CD4-positive, alpha-beta T cell treated with Interleukin-17A for 1 hour (primary cell): ENCODE results near the gene ZNF467.

Experiments
- DNase-seq: peaks from one replicate; pipeline ENCODE4 v3.0.0-alpha.2; 2020

The ZNF467 gene

DNA sequence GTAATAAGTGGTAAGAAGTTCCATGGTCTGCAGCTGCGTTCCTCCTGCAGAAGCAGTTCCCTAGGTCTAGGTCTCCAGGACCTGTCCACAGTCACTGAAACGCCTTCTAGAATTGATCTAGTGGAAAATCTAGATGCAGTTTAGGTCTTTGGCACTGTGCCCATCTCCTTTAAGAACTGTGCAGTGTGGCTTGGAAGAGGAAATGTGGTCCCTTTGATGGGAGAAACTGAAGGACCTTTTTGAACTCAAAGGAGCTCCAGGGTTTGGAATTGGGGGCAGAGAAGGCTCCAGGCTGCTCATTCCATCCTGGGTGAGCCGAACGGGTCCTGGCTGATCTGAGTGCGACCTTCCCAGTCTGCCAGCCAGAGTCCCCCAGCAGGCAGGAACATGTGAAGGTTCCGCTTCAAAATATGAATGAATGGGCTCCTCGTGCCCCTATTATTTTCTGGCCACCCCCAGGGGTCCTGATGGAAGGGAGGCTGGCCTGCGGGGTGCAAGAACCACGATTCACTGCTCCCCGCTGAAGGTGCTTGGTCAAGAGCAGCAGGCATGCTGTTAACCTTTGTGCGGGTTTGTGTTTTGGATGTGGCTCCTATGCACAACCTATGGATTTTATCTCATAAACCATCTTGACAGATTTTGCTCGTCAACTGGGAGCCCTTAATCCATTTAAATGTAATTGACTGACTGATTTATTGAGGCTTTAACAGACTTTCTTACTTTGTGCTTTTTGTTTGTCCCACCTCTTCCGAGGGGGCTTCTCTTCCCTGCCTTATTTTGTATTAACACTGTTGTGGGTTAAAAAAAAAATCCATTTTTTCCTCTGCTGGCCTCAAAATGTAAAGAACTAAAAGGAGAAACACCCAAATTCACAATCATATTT lies 36.7 kb downstream of the ZNF467 start:
- no peak for DNase-seq

DNA sequence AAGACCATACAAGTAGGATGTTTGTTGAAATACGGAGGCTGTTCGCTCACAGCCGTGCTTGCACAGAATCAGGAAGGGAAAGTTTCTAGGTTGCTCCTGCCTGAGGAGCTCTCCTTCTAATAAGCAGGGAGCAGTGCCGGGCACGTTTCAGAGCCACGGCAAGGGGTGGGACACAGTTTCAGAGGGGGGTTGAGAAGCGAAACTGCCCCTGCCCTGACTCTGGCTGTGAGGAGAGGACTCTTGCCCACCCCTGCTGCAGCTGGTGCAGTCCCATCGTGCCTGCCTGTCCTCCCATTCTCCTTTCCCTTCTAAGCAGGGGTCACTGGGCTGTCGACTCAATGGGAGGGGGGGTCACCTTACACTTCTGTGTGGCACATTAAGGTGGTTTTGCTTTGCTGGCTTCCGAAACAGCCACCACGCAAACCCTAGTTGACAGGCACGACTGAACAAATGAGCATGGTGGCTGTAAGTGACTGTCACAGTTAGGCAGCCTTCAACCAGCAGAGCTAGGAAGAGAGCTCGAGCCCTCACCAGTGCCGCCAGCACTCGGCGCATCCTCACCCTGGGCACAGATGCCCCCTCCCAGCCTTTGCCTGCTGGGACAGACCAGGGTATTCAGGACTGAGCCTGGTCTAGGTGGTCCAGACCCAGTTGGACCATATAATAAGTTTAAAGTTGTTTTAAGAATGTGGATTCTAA lies 37.5 kb downstream of the ZNF467 start:
- DNase-seq: no peak

DNA sequence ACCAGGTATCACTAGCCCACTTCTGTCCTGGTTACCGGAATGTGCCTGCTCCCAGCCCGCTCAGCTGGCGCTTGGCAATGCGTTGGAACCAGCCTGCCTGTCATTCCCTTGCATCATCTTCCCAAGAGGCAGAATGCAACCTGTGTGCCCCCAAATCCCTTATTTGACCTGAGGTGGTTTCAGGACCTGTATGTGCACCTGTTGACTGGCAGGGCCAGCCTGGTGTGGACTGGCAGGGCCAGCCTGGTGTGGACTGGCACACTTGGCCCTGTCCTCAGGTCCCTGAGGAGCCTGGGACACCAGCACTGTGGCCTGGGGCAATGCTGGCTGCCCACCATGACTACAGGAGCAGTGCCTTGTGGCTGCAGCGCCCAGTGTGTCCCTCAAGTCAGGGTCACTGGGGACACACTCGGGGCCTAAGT lies 38.2 kb downstream of the ZNF467 start:
- DNase-seq: no peak

DNA sequence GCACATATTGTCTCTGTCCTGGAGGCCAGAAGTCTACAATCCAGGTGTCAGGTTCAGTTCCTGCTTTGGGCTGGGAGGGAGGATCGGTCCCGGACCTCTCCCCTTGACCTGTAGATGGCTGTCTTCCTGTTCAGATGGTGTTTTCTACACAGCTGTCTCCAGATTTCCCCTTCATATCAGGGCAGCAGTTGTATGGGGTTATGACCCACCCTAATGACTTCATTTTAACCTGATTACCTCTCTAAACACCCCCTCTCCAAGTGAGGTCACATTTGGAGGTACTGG lies 38.7 kb downstream of the ZNF467 start:
- no peak for DNase-seq

DNA sequence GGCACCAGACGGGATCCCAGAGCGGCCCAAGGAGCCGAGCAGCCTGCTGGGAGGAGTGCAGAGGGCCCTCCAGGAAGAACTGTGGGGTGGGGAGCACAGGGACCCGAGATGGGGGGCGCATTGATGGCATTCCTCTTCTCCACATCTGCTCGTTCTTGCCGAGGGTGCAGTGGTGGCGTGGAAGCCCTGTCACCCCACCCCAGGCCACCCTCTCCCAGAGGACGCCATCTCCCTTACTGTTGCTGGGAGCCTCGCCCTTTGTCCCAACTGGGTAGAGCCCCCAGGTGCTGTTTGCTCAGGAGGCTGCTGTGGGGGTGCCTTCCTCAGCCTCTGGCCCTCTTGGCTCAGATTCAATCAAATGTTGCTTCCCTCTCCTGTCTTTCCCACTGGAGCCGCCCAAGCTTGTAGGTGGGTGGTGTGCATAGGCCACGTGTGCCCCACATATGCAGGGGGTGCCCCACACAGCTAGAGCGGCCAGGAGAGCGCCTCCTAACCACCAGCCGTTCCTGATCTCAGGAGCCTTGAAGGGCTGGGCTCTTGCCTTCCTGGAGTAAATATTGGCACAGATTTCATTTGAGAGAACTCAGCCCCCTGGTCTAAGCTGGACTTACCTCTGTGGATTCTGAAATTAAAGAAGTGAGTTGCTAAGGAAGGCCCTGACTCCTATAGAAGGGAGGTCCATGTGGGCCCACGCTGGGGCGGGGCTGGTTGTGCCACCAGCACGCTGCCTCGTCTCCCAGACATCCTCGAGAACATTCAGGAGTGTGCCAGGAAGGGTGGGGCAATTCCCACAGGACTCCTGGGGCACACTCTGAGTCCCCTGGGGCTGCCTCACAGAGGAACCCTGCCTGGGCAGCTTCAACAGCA lies 39.2 kb downstream of the ZNF467 start:
- no peak for DNase-seq

DNA sequence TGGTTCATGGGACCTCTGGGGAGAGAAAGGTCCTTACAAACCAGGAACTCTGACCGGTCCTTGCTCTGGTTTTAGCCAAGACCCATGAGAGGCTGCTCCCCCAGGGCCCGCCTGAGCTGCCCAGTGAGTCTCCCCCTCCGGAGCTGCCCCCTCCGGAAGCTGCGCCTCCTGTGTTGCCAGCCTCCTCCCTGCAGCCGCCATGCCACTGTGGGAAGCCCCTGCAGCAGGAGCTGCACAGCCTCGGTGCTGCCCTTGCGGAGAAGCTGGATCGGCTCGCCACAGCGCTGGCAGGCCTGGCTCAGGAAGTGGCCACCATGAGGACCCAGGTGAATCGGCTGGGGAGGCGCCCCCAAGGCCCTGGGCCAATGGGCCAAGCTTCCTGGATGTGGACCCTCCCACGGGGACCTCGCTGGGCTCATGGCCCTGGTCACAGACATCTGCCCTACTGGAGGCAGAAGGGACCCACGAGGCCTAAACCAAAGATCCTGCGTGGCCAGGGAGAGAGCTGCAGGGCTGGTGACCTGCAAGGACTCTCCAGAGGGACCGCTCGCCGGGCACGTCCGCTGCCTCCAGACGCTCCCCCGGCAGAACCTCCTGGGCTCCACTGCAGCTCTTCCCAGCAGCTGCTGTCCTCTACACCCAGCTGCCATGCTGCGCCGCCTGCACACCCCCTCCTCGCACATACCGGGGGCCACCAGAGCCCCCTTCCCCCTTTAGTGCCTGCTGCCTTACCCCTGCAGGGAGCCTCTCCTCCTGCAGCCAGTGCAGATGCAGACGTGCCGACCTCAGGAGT lies 40.1 kb downstream of the ZNF467 start:
- DNase-seq: no peak

DNA sequence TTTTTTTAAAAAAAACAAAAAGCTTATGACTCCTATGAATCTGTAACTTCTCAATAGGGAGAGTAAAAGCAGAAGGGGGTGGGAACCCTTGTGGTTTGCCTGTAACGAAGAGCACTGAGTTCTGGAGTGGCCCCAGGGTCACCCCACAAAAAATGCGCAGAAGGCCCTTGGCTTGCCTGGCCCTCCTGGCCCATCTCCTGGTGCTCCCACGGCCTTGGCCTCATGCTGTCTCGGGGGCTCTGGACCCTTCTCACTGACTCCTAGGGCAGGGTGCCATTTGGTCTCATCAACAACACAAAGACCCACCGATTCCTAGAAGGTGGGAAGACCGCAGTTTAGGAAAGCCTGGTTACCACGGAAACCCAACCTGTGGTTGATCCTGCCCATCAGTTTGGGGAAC lies 40.8 kb downstream of the ZNF467 start:
- no peak for DNase-seq

DNA sequence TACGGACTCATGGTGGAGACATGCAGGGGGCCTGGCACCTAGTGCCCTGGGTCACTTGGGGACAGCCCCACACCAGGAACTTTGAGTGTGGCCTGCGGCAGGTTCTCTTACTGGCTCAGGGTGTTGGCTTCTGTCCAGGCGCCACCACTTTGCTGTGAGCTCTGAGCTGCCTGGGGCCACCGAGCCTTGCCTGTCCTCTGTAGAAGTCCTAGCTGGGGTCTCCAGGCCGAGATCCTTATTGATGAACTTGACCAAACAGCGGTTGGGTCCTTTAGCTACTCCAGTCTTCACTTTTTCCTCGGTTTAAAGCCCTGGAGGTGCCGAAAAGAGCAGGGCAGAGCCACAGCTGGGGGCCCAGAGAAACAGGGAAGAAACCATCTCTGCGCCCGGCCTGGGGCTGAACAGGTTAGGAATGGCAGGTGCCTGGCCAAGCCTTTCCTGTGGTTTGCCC lies 41.3 kb downstream of the ZNF467 start:
- no peak for DNase-seq

DNA sequence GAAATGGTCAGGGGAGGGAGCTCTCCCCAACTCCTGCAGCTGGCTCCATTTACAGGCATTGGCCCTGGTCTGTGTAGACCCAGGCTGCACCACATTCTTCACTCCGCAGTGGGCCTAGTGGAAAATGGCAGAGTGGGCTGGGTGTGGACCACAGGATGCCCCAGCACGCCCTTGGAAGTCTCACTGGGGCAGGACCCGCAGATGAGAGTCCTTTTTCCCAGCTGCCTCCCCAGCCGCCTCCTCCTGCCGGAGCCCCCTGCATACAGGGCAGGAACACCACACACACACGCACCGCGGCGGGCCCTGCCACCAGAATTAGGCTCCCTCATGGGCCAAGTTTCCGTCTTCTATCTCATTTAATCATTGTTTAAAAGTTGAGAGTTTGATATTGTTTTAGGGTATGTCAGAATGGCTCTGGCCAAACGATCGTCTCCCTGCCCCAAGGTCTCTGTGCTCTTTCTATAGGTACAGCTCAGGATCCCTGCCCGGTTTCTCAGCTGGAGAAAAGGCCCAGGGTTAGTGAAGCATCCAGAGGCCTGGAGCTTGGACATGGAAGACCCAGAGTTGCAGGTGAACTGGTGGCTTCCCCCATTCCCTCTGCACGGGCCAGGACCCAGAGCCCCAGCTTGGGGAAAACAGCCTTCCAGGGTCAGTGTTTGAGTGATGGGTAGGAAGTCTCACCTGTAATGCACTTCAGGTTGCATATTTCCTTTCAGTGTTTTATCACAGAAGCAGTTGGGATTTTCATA lies 42.0 kb downstream of the ZNF467 start:
- no peak for DNase-seq

DNA sequence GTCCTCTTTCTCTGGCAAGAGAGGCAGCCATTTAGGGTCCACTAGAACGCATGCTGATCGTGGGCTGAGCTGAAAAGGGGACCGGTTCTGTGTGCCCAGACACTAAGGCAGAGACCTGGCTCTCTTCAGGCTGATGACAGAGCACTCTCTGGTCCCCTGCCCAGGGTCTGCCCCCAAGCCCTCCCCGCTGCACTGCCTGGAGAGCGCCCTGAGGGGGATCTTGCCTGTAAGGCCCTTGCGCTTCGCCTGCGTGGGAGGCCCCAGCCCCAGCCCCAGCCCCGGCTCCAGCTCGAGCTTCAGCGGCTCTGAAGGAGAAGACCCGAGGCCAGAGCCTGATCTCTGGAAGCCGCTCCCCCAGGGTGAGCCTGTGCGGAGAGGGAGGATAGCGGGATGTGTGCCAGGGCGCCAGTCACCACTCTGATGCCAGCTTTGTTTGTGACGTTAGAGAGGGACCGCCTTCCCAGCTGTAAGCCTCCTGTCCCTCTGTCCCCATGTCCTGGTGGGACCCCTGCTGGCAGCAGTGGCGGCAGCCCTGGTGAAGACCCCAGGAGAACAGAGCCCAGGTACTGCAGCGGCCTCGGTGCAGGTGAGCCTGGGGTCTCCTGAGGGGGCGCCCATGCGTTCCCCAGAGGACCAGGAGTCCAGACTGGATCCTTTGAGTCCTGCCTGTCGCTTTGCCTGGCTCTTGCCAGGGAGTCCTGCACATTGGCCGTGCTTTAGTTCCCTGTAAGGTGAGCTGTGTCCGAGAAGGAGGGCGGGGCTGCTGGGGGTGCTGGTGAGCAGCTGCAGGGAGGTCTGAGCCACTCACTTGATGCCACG lies 43.2 kb downstream of the ZNF467 start:
- no peak for DNase-seq

DNA sequence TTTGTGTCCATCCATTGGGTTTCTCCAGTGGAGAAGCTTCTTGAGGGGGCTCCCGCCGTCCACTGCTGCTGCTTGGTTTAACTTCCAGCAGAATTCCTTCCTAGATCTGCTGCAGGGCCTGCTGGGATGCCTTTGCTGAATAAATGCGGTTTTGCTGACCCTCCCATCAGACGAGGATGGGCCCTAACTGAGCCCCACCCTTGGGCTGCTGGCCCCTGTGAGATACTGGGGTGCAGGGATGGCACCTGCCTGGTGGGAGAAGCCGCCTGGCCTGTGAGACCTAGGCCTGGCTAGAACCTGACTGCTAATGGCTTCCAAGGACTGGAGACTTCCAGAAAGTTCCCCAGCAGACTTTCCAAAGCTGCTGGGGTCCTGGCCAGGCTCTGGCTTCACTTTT lies 43.8 kb downstream of the ZNF467 start:
- DNase-seq: no peak

DNA sequence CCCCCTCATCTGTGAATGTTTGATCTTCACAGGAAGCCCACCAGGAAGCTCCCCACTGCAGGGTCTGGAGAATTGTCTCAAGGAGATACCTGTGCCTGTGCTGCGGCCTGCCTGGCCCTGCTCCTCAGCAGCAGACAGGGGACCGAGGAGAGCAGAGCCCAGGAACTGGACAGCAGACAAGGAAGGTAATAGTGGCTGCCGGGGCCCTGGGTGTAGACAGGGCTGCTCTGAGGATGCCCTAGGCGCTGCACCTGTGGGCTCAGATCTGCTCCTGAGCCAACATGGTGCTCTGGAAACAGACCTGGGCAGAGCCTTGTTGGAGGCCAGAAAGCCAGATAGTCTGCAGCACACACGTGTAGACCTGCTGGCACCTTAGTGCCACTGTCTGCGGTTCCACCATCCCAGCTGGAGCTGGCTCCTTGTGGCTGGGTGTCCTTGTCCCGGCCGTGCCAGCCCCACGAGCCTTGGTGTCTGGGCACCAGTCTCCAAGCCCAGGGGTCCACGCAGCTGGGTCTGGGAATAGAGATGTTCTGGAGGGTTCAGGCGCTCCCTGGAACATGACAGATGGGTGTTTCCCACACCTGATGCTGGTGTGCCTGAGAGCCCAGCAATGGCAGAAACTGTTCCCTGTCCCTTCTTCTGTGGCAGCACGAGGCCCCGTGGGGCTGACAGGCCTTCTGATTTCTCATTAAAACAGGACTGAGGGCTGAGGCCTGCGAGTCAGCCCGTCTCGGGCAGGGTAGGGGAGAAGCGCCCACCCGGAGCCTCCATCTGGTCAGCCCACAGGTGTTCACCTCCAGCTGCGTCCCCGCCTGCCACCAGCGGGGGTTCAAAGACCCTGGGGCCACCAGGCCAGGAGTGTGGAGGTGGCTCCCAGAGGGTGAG lies 44.7 kb downstream of the ZNF467 start:
- no peak for DNase-seq

DNA sequence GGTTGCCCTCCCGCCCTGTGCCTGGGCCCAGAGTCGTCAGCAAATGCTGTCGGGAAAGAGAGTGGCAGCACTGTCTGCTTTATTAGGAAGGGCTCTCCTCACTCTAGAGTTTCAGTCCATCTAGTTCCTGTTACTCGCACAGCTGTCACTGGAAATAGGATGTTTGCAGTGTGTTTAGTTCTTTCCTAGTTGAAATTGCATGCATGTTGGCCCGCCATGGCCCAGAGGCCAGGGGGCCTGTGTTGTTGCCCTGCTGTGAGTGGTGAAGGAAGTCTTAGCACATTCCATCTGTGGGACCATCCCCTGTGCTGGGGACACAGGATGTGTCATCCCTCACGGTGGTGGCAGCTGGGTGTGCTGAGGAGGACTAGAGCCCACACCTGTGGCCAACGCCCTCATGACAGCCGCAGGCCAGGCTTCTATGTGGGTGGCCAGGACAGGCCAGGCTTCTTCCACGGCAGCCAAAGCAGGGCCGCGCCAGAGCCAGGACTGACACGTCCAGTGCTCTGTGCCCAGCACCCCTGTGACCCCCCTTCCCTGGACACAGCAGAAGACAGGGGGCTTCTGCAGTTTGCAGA lies 45.4 kb downstream of the ZNF467 start:
- no peak for DNase-seq

DNA sequence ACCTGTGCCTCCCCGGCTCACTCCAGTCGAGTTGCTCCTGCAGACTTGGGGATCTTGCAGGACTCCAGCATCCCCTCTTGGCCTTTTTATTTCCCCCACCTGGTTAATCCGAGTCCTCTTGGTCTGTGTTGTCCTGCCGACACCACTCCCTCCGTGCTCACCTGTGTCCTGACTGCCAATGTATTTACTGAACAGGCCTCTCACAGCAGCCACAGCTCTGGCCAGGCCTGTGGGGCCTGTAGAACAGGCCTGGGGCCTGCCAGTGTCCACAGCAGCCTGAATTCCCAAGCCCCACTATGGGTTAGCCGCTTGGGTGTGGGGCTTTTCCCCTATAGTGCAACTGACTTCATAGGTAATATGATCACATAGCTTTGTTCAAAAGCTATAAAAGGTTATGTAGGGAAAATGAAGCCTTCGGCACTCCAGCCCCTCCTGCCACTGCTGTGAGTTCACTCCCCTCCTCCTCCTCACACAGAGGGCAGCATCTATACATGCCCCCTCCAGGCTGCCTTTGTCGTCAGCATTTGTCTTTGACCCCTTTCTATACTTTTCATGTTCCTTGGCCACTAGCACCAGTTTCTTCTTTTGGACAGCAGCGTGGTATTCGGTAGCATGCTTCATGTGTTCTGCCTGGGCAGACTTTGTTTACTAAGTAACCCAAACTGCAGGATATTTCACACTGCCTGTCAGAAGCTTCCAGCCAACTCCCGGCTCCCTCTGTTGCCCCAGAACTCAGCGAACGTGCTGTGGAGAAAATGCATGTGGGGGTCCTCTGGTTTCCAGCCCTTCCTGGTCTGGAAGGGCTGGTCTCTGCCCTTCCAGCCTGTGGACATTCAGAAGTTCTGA lies 46.1 kb downstream of the ZNF467 start:
- no peak for DNase-seq

DNA sequence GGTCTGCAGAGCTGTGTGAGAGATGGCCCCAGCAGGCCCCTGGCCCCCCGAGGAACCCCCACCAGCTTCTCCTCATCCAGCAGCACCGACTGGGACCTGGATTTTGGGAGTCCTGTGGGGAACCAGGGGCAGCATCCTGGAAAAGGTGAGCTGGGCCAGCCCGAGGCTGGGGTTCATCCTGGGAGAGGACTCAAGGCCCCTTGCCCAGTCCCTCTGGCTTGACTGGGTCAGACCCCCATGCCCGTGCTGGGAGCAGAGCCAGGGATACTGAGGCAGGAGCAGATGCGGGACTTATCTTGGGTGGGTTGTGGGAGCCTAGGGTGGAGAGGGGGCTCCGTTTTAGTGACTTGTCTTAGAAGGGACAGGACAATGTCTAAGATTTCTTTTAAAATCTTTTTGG lies 47.5 kb downstream of the ZNF467 start:
- DNase-seq: no peak

DNA sequence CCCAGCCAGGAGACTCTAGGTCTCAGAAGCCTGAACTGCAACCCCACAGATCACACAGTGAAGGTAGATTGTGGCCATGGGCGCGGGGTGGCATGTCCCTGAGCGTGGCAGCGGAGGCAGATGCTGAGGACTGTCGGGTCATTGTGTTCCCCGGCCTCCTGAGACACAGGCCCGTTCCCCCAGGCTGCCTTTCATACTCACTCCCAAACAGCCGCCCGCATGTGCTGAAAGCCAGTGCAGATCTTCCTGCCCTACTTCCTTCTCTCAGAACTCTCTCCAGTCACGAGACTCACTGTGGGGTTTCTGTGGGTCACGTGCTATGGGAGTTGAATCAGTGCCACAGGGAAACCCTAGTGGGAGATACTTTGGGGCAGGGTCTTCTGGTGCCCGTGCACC lies 48.0 kb downstream of the ZNF467 start:
- no peak for DNase-seq

DNA sequence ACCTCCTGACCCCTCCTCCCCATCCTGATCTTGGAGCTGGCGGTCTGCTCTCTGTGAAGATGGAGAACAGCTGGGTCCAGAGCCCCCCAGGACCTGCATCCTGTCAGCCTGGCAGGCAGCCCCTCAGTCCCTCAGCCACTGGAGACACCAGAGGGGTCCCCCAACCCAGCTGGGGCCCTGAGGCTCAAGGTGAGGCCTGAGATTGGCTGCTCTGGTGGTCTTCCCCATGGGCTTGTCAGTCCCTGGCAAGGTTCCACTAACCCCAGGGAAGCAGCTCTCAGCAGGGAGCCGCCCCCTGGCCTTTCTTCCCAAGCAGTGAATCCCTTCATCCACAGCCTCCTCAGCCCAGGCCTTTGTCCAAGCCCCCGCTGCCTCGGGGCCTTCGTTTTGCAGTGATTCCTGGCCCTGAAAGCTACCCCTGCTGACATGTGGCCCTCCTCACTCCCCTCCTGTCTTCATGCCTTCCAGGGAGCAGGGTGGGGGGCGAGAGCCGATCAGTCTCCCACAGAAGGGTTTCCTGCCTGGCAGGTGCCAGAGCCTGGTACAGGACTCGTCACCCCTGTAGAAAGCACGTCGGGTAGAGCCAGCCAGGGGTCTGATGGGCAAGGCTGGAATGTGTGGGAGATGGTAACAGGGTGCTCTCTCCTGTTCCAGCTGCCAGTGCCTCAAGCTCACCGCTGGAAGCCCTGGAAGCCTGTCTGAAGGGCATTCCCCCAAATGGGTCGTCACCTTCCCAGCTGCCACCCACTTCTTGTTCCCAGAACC lies 48.5 kb downstream of the ZNF467 start:
- no peak for DNase-seq
